ENCODE results near the gene CFAP126.
A peak's percentile ranks its signal among the peaks of the same experiment; 100 is the strongest.

Gene CFAP126

DNA sequence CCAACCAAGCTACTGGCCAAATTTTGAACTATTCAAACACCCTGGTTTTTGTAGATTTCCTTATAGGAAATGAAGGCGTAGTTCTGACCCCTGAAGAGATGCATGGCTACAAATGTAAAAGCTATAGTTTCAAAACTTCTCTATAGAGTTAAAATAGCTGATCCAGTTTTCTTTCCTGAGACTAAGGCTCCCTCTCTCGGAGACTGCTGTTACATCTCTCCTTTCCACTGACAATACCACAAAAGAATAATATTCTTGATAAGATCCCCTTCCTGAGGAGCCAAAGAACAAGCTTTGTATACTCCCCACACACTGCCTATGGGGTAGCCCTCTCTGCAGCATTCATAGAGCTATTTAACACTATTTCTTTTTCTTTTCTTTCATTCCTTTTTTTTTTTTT is 6.7 kb upstream of the CFAP126 start:
- no peak for DNase-seq (ENCODE audit: low spot score)
- TF ChIP-seq, protein P1, sequence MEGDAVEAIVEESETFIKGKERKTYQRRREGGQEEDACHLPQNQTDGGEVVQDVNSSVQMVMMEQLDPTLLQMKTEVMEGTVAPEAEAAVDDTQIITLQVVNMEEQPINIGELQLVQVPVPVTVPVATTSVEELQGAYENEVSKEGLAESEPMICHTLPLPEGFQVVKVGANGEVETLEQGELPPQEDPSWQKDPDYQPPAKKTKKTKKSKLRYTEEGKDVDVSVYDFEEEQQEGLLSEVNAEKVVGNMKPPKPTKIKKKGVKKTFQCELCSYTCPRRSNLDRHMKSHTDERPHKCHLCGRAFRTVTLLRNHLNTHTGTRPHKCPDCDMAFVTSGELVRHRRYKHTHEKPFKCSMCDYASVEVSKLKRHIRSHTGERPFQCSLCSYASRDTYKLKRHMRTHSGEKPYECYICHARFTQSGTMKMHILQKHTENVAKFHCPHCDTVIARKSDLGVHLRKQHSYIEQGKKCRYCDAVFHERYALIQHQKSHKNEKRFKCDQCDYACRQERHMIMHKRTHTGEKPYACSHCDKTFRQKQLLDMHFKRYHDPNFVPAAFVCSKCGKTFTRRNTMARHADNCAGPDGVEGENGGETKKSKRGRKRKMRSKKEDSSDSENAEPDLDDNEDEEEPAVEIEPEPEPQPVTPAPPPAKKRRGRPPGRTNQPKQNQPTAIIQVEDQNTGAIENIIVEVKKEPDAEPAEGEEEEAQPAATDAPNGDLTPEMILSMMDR (IDR thresholded peaks at IDR 0.05): no peak
- Histone ChIP-seq H3K27ac (no peak overlapping the region), H3K4me3 (no peak overlapping the region)

DNA sequence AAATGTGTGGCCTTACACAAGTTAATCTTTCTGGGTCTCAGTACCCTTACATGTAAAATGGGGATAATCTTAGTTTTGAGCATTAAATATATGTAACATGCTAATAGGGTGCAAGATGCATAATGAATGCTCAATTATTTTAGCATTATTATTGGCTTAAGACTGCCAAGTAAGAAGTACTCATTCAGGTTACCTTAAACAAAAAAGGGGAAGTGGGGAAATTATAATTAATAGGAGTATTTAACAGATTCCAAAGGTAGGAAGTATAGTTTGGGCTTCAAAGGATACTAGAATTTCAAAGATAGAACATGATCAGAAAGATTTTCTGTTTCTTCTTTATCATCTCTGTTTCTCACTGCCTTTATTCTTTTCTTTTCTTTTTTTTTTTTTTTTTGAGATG is 5.8 kb upstream of the CFAP126 start:
- DNase-seq (ENCODE audit: low spot score): no peak
- Histone ChIP-seq H3K27ac (no peak overlapping the region), H3K4me3 (no peak overlapping the region)
- TF ChIP-seq, protein P1 (IDR thresholded peaks at IDR 0.05): no peak

DNA sequence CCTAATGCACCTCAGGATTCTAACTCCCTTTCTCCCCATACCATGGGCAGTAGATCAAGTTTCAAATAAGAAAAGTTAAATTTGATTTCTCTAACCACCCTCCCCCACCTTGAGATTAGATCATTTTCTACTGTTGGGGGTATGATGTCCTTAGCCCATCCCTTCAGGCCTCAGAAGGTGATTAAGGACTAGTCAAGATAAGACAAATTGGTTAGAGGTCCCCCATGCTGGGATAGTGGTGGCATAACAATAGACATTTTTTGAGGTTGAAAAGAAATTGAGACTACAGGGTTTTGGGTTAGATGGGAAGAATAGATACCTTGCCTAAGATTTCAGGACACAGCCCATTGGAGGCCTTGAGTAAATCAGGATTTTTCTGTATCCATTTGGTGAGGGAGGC is 2.5 kb downstream of the CFAP126 start:
- TF ChIP-seq, protein P1 (IDR thresholded peaks at IDR 0.05): no peak
- Histone ChIP-seq H3K27ac (no peak overlapping the region), H3K4me3 (no peak overlapping the region)
- no peak for DNase-seq (ENCODE audit: low spot score)

DNA sequence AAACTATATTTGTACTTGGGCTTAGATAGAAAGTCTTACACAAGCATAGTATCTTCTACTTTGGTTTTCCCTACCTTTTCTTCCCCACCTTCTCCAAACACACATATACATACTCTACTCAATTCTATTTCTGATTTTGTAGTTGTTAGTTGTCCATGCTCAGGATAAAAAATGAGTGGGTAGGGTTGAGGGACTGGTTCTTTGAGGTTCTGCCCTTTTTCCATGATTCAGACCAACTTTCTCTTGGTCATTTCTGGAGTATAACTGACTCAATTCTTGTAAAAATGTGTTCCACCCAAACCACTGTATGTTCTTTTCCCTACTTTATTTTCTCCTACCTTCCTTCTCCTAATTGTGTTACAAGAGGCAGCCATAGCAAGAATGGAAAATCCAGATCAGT is 3.3 kb downstream of the CFAP126 start:
- DNase-seq (ENCODE audit: low spot score): no peak
- Histone ChIP-seq H3K27ac (no peak overlapping the region), H3K4me3 (no peak overlapping the region)
- TF ChIP-seq, protein P1 (IDR thresholded peaks at IDR 0.05): no peak

DNA sequence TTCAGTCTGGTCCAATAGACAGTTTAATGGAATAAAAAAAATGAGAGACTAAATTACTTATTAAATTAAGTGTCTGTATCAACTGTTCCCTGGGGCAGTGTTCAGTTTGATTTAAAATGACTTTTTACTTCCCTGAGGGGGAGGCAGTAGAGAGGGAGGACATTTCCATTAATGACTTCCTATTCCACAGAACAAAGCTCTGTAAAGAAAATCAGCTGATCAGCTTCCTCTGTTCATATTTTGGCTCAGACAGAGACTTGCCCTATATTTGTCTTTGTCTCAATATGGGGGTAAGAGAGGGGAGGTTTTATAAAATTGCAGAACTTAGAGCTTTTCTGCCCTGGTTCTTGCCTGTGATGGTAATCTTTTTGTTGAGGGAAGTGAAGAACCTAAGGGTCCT is 8.4 kb downstream of the CFAP126 start:
- Histone ChIP-seq H3K4me3 (no peak overlapping the region), H3K27ac (peak overlapping the region in 1 of 2 donors; percentile 61)
- no peak for DNase-seq (ENCODE audit: low spot score)
- TF ChIP-seq, protein P1 (IDR thresholded peaks at IDR 0.05): no peak

DNA sequence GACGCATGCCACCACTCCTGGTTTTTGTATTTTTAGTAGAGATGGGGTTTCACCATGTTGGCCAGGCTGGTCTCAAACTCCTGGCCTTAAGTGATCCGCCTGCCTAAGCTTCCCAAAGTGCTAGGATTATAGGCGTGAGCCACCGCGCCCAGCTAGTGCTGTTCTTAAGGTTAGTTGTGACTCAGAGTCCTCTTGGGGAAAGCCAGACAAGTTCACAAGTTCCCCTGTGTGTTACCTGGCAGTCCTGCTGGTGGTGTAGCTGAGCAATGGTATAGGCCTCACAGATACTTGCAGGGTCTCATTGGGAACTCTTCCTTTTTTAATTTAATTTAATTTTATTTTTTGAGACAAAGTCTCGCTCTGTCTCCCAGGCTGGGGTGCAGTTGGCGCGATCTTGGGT is 10.6 kb downstream of the CFAP126 start:
- no peak overlapping the region for H3K4me3 ChIP-seq
- TF ChIP-seq, protein P1 (IDR thresholded peaks at IDR 0.05): no peak
- DNase-seq (ENCODE audit: low spot score): no peak
- no peak overlapping the region for H3K27ac ChIP-seq

DNA sequence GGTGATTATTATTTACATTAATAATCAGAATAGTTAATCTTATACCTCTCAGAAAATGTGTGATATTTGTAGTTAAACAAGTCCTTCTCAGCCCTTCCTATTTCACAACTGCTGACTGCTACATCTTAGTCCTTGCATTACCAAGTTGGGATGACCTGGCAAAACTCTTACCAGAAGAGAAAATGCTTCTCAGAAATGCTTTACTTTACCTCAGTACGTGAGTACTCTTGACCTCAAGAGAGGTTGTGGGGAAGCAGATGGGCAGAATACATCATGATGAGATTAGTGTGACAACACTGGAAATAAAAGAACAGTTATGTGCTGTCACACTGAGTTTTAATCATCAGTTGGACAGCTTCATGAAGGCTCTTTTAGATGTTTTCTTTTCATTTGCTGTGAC is 16.2 kb downstream of the CFAP126 start:
- DNase-seq (ENCODE audit: low spot score): no peak
- TF ChIP-seq, protein P1 (IDR thresholded peaks at IDR 0.05): no peak
- Histone ChIP-seq H3K27ac (no peak overlapping the region), H3K4me3 (no peak overlapping the region)

Data from coronary artery (tissue), 2 donors.